Erythroblast (primary cell): ENCODE measurements around the gene NBDY.
"Not testable (repeated sequence)": the region's sequence is repeated elsewhere in the genome, so short reads cannot be mapped to it uniquely, and the experiment has no call there.

Experiments
- GATA1 ChIP-seq: IDR thresholded peaks from 2 replicates; pipeline ENCODE4 v1.6.1; 2011; ENCODE audit warnings: low read depth, mild to moderate bottlenecking, control low read depth, low read length, moderate library complexity
- POLR2A ChIP-seq: IDR thresholded peaks from 2 replicates; pipeline ENCODE4 v1.6.1; 2011; ENCODE audit warnings: mild to moderate bottlenecking, low read length

- TF ChIP-seq POLR2A, GATA1: not testable (repeated sequence)
These were observed 24.5 kb upstream of the NBDY start for GRCh38 chrX:56704530-56704929.
